ENCODE results near the gene SEC63. TPM values are rescaled to one million over a fixed set of nuclear protein-coding genes. Genes with fewer than 3 reads are reported as not detected.

Gene SEC63
- polyA plus RNA-seq, 1 of the 3 experiments (the other 2 are of a cell fraction): 13.2 TPM

DNA sequence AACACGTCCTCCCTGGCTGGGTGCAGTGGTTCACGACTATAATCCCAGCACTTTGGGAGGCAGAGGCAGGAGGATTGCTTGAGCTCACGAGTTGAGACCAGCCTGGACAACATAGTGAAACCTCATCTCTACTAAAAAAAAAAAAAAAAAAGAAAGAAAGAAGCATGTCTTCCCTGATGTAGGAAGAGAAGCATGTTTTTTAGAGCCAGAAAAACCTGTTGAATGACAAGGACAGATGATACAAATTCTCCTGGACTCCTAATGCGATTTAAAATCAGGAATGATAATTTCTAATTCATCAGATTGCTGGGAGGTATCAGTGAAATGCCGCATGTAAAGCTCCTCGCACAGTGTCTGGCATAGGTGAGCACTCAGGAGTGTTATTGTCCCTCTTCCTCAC, 23.7 kb upstream of the SEC63 start:
- H3K4me2 ChIP-seq: no peak overlapping the region
- no peaks in the 10 kb centered on the region for H3K9me2 ChIP-seq
- no peaks in the 10 kb centered on the region for H3F3A ChIP-seq (replicated peaks; ENCODE audit: insufficient read depth)
- no peak overlapping the region for H2AFZ ChIP-seq (ENCODE audit: low read depth)
- H3K4me1 ChIP-seq (ENCODE audit: control insufficient read depth in 1 of 2, insufficient read depth in 2 of 2, low read depth in 1 of 2, low read length in 1 of 2): peaks cover 0 to 10% of the 10 kb centered on the region in 2 experiments; a peak in 1 of 4 replicates
- ChIA-PET CTCF (interaction anchor here (0.5 to 10.3 kb wide), 19 partner anchors 10 to 663 kb away, joined by 3 to 111 read pairs (median 6); no protein-coding TSS in a partner anchor), POLR2A (no interaction called here)
- 63% methylated on average over 6 of the region's 6 CpGs for WGBS (ENCODE audit: low lambda C conversion rate)
- H3K36me3 ChIP-seq (replicated peaks in 1 of 2; ENCODE audit: control insufficient read depth in 1 of 2, insufficient read depth in 2 of 2, low read length in 1 of 2): no peaks in the 10 kb centered on the region
- H3K9ac ChIP-seq: no peak overlapping the region
- TF ChIP-seq REST (IDR thresholded peaks at IDR 0.05; ENCODE audit: low read depth, low read length): no peak
- TF ChIP-seq EP300 (IDR thresholded peaks at IDR 0.05; ENCODE audit: borderline replicate concordance in 1 of 2, low read depth in 1 of 2, low read length in 1 of 2): no peak
- TF ChIP-seq USF2 (IDR thresholded peaks at IDR 0.05; ENCODE audit: borderline replicate concordance, low read depth, low read length): no peak
- TF ChIP-seq TCF12 (IDR thresholded peaks at IDR 0.05): no peak
- no peak for TF ChIP-seq PBX3 (IDR thresholded peaks at IDR 0.05)
- no peak for TF ChIP-seq RAD21 (IDR thresholded peaks at IDR 0.05; ENCODE audit: low read length)
- TF ChIP-seq POLR2AphosphoS5 (IDR thresholded peaks at IDR 0.05; ENCODE audit: low read depth, low read length): no peak
- TF ChIP-seq TEAD4 (IDR thresholded peaks at IDR 0.05; ENCODE audit: borderline replicate concordance, insufficient read depth): no peak
- TF ChIP-seq, protein P1, sequence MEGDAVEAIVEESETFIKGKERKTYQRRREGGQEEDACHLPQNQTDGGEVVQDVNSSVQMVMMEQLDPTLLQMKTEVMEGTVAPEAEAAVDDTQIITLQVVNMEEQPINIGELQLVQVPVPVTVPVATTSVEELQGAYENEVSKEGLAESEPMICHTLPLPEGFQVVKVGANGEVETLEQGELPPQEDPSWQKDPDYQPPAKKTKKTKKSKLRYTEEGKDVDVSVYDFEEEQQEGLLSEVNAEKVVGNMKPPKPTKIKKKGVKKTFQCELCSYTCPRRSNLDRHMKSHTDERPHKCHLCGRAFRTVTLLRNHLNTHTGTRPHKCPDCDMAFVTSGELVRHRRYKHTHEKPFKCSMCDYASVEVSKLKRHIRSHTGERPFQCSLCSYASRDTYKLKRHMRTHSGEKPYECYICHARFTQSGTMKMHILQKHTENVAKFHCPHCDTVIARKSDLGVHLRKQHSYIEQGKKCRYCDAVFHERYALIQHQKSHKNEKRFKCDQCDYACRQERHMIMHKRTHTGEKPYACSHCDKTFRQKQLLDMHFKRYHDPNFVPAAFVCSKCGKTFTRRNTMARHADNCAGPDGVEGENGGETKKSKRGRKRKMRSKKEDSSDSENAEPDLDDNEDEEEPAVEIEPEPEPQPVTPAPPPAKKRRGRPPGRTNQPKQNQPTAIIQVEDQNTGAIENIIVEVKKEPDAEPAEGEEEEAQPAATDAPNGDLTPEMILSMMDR (IDR thresholded peaks at IDR 0.05): no peak
- H3K9me3 ChIP-seq: no peaks in the 10 kb centered on the region
- H3K27ac ChIP-seq (ENCODE audit: low read depth in 2 of 2, low read length in 1 of 2): no peak overlapping the region
- no peaks in the 10 kb centered on the region for H3K27me3 ChIP-seq (ENCODE audit: insufficient read depth)
- DNase-seq: no peak
- no peaks in the 10 kb centered on the region for H3K79me2 ChIP-seq (ENCODE audit: insufficient read depth)
- H3K4me3 ChIP-seq (ENCODE audit: low read depth in 2 of 2, low read length in 1 of 2): no peak overlapping the region
- no peaks in the 10 kb centered on the region for H4K20me1 ChIP-seq (ENCODE audit: insufficient read depth)

All from SK-N-SH (cell line).